ENCODE results near the gene MAD1L1.
A peak's percentile ranks its signal among the peaks of the same experiment; 100 is the strongest.

Gene MAD1L1

DNA sequence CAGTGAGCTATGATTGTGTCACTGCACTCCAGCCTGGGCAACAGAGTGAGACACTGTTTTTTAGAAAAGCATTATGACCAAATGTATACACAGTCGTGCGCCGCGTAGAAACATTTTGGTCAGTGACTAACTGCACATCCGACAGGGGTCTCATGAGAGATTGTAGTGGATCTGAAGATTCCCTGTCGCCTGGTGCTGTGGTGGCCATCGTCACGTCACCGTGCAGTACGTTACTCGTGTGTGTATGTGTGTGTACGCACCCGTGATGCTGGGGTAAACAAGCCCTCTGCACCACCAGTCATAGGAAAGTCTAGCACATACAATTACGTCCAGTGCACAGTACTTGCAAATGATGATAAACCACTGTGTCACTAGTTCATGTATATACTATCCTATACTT, 453.3 kb downstream of the MAD1L1 start:
- DNase-seq (ENCODE audit: low spot score) = no peak

- DNase-seq (ENCODE audit: low spot score) = no peak
Observed at GRCh38 chr7:1777122-1777521, 455.6 kb downstream of the MAD1L1 start.

GRCh38 chr7:1775389-1775788, 457.4 kb downstream of the MAD1L1 start:
- no peak for DNase-seq (ENCODE audit: low spot score)

- DNase-seq (ENCODE audit: low spot score) = no peak
Observed at GRCh38 chr7:1770331-1770730, 462.4 kb downstream of the MAD1L1 start.

- peak; percentile 7 for DNase-seq (ENCODE audit: low spot score)
Observed at GRCh38 chr7:1769286-1770200, 463.2 kb downstream of the MAD1L1 start.

DNA sequence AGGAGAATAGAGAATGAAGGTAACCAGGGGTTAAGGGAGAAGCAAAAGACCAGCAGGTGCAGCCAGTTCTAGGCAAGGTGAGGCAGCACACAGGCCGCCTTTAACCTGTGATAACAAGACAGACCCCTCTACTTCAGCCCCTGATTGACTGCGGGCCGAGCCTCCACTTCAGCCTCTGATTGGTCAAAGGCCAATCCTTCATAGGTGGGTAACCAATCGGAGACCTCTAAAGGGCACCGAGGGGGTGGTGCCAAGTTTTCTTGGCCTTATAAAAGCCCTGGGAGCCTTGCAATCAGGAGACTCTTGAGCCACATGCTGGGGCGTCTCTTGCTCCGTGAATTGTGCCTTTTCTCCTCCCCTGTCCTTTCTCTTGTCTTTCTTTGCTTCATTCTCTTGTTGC, 463.9 kb downstream of the MAD1L1 start:
- DNase-seq (ENCODE audit: low spot score) = peak; percentile 32

DNA sequence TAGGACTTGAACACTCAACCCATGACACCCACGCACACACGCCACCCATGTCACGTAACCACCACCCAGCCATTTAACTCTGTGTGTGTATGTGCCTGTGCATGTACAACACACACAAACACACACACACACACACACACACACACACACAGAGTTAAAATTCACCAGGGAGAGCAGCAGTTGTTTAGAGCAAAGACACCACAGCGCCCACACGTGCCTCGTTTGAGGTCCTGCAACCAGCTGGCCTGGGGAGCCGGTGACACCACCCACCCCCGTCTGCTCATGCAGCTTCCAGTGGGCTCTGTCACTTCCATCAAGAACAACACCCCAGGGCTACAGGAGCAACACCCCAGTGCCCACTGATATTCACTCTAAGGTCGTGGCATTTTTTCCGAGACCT, 465.2 kb downstream of the MAD1L1 start:
- peak; percentile 32 for DNase-seq (ENCODE audit: low spot score)
